Measurements from ENCODE around the gene PAX8. TPM values are rescaled to one million over a fixed set of nuclear protein-coding genes. Genes with fewer than 3 reads are reported as not detected.

The PAX8 gene
- total RNA-seq, 1 experiment from 2014 or later: 11.3 TPM

DNA sequence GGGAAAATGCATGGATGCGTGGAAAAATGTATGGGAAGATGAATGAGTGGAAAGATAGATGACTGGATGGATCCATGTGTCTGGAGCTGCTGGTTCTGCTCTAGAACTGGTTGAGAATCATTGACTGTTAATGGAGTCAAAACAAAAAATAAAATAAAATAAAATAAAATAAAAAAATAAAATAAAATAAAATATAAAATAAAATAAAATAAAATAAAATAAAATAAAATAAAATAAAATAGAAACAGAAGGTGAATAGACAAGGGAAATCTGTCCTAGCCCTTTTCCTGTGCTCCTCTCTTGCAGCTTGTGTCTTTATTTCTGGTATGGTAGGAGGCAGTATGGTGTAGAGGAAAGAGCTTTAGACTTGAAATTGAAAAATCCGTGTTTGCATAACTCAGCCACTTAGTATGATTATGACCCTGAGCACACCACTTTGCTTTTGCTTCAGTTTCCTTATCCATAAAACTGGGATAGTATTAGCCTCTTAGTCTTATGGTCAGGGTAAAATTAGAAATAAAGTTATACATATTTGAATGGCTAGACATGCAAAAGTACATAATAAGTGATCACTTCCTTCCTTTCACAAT is 54.0 kb downstream of the PAX8 start:
- no peak for DNase-seq (ENCODE audit: low read depth)

DNA sequence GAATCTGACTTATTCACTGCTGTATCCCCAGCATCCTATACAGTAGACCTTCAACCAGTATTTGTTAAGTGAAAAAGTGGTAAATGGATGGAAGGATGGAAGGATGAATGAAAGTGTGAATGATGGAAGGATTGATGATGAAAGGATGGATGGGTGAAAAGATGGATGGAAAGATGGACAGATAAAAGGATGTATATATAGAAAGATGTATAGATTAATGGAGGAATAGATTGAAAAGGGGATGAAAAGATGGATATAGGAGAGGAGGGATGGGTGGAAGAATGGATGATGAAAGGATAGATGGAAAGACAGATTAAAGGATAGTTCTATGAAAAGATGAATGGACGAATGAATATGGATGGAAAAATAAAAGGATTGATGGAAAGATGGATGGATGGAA is 54.9 kb downstream of the PAX8 start:
- no peak for DNase-seq (ENCODE audit: low read depth)

DNA sequence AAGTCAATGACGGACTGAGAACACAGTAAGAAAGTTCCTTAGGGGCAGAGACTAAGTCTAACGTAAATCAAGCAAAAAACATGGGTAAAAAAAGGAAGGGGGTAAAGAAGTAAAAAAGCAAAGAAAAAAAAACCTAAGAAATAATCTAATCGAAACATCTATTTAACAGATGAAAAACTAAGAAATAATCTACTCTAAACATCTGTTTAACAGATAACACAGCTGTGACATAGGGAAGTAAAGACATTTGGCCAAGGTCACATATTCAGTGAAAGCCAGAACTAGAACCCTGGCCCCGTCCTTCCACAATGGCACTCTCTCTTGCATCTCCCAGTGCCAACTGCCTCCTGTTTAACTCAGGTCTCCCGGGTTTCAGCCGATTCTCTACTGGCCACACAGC is 56.9 kb downstream of the PAX8 start:
- DNase-seq (ENCODE audit: low read depth): no peak

DNA sequence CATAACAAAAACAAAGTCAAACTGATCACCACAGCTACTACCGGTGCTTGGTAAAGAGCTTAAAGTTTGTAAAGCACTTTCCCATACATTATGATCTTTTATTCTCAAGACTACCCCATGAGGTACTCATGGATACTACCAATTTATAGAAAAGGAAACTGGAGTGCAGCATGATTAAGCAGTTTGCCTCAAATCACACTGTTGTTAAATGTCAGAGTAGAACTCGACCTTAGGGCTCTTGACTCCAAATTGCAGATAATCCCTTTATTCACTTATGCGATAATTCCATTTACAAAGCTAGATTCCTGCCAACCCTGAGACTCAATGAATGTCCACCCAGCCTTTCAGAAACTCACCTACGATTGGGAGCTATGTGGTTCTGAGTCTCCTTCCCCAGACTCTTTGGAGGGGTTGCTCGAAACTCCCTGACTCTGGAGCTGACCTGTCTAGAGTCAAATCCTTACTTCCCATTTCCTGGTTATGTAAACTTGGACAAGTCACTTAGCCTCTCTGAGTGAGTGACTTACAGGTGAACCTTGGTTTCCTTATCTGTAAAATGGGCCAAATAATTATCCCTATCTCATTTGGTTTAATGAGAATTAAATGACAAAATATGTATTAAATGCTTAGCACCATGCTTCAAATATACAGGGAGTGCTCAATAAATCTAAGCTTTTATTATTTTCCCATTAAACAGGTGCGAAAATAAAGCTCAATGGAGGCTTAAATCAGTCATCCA is 57.6 kb downstream of the PAX8 start:
- DNase-seq (ENCODE audit: low read depth): no peak

DNA sequence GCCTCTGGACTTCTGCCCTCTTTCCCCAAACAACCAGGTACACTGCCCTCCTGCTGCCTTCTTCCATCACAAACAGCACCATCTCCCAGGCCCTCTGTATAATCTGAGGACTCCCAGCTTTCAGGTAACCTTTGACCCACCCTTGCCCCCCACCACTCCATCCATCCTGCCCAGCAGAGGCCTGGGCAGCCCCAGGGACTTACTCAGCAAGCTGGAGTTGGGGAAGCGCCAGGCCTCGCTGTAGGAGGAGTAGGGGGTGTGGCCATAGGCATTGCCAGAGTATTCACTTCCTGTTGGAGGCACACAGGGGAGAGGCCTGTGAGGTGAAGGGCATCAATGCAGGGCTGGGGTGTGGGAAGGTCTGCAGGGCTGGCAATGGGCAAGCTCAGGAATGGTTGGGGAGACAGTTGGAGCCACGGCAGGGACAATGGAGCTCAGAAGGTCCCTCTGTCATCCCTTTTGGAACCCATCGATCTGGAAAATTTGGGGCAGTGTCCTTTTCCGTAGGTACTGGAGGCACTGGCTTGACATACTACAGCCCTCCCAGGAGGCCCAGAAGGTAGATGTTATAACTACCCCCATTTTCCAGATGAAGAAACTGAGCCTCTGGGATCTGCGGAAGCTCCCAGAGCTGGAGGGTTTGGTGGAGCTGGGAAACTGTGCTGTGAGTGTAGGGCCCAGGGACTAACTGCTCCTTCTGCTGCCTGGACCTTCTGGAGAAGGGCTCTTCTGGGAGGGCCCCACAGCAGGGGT is 58.7 kb downstream of the PAX8 start:
- peak; percentile 75 for DNase-seq (ENCODE audit: low read depth)

DNA sequence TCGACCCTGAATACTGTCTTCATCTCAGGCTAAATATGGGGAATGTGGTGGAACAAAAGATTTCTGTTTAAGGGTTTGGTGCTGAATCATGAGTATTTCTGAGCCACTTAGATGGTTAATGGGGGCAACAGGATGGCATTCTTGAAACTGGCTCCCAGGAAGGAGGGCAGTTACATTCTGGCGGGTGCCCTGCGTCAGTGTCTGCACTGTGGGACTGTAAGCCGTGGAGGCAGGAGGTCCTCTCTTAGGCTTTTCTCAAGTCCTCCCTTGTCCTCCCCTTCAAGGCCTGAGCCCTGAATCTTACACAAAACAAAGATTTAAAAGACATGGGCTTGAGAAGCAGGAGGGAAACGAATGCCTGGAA is 59.2 kb downstream of the PAX8 start:
- DNase-seq (ENCODE audit: low read depth): no peak

DNA sequence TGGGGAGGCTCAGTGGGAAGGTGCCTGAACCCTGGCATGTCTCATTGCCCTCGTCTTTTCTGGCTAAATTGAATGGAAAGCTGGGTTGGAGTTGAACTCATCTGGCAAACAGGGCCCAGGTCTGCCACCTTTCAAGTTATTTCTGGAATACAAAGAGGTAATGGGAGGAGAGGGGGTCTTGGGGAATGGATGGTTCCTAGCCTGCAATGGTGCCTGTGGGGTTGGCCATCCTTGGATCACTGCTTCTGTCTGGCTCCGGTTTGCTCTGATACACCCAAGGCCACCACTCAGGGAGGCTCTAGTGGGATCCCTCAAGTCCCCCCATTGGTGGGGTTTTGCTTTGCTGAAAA is 59.7 kb downstream of the PAX8 start:
- no peak for DNase-seq (ENCODE audit: low read depth)

DNA sequence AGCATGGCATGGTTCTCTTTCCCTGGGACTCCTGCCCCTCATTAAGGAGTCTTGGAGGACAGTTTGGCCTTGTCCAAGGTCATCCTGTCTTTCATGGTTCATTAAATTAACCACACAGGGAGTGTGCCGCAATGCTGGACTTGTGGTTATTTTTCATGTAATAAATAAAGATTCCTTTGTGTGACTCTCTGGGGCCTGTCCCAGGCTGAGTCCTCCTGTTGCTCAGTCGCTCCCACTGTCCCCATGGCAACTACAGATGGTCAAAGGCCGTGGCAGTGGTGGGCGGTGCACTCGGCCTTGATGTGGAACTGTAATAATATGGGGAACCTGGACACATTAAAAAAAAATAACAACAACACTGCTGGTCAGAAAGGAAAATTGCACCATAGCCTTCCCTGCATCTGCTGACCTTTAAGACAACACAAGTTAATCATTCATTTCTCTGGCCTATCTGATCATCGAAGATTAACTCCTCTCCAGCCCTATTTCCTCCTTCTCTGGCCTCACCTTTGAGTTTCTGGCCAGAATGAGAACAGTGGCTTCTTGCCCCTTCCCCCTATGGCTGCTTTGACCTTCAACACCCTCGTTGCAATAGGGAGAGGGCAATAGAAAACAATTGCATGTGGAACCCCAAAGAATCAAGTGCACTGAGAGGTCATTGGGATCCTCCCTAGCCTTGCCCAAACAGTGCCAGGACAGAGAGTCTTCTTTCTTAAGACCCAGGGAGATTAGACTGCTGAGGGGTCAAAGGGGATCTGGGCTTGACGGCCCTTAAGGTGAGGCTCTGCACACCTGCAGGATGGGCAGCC is 60.2 kb downstream of the PAX8 start:
- DNase-seq (ENCODE audit: low read depth): no peak

DNA sequence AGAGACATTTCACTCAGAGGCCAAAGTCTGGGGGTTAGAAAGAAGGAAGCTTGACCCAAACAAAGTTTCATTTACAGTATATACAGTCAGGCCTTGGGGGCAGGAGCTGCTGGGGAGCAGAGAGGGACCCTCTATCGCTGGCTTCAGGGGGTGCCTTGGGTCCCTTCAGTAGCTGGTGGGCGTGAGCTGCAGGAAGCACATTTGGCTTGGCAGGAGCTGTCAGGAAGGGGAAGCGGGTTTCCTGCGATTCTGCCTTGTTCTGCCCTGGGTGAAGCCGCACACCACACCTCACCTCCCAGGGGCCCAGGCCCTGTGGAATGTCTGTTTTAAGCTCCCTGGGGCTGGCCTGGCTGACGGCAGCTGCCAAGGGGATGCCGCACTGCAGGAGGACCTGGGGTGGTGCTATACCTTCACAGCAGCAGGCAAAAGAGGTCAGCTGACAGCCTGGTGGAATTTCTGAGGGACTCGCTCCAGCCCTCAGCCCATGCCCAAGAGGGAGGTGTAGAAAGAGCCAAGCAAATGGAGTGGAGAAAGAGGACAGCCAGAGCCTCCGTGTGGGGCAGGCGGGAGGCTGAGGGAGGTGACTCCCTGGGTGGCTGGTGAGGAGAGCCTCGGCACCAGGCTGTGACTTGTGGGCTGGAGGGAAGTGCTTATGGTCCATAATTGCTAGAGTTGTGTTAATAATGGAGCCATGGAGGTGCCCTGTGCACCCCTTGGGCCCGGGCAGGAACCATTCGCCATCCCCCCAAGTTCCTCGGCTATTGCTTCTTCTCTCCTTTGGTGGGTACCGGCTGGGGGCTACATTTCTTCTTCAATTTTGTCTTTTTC is 61.1 kb downstream of the PAX8 start:
- no peak for DNase-seq (ENCODE audit: low read depth)

DNA sequence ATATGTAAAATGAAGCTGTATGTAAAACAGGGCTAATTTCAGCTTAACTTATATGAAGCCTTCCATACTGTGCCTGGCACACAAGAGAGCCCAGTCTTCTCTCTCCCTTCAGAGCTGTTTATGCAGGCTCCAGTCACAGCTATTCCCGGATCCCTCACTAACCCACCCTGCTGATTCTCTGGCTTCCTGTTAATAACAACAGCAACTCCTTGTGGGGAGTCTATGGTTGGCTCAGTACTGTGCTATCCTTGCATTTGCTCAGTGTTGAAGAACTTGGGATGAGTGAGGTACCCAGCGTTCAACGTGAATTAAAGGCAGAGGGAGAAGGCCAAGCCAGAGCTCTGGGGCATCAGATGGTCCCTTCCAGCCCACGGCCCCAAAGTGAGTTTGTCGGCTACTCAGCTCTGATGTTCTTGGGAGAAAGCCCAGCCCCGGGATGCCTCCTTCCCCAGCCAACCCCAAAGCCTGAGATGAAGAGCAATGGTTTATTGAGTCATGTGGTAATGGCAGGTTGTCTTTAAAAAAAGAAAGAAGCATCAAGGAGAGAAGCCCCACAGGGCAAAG is 61.7 kb downstream of the PAX8 start:
- DNase-seq (ENCODE audit: low read depth): no peak

DNA sequence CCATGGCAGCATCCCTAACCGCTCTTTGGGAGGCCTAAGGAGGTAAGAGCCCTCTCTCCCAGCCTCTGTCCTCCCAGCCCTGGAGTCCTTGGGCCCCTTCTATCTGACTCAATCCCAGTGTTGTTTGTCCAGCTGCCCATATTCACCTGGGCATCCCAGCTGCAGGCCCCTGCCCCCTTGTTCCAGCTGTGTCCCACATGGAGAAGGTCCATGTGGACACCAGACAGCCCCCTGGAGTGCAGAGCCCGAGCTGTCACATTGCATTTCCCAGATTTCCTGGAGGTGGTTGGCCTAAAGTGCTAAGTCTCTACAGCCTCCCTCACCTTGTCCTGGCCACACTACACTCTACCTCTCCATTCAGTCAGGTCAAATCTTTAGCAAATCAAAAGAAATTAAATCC is 62.4 kb downstream of the PAX8 start:
- DNase-seq (ENCODE audit: low read depth): no peak

DNA sequence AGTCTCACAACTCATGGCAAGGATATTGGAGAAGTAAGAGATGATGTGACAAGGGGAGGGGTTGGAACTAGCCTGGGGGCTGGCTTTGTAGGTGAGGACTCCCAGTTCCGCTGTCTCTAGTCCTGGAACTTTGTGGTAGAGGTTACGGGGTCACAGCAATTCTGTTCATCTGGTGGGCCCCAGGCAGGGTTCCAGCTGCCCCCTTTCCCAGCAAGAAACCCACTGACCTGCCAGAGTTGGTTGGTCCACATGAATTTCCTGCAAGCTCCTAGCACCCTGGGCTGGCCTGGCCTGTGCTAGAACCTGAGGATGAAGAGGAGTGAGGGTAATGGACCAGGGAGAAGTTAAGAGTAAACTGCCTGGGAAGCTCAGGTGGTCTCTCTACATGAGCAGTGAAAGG is 63.7 kb downstream of the PAX8 start:
- no peak for DNase-seq (ENCODE audit: low read depth)

DNA sequence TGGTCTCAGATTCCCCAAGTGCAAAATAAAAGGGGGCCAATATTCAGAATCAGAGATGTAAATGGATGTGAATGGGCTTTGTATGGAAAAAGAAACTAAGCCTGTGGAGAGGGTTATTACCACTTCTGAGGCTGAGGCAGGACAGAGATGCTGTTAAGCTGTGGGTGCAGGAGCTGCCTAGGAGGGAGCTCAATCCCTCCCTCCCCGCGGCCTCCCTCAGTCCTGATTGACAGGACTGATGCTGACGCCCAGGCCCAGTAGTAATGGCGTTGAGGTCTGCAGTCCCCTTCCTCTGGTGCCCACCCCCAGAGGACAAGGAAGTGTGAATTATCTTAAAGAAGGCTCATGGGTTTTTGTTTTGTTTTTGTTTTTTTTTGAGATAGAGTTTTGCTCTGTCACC is 64.6 kb downstream of the PAX8 start:
- no peak for DNase-seq (ENCODE audit: low read depth)

DNA sequence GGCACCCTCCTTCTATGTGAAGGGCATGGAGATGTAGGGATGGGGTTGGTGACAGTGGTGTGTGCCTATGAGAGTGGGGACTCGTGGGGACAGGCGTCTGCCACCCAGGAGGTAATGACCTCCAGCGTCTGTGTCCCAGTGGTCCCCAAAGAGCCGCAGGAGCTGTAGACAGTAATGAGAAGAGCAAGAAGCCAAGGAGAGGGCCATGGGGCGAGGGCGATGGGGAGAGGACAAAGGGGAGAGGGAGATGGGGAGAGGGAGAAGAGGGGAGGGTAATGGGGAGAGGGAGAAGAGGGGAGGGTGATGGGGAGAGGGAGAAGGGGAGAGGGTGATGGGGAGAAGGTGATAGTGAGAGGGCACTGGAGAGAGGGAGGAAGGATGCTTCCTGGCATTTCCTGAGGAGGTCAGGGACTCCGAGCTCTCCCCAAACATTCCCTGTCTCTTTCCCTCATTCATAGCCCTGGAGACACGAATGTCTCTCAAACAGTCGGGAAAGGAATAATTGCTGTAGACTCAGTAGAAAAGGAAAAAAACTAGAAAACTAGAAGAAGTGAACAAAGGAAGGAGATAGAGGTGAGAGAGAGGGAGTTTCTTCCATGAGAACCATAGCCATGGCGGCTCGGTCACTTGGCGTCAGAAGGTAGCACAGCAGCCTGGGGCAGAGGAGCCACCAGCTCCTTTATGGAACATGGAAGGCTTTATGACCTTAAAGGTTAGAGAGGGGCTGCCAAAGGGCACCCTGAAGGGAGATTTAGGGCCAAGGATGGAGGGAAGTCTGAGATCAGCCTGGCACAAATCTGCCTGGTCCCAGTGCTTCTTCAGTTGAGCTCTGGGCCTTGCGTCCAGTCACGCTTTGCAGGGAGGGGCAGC is 65.4 kb downstream of the PAX8 start:
- no peak for DNase-seq (ENCODE audit: low read depth)

DNA sequence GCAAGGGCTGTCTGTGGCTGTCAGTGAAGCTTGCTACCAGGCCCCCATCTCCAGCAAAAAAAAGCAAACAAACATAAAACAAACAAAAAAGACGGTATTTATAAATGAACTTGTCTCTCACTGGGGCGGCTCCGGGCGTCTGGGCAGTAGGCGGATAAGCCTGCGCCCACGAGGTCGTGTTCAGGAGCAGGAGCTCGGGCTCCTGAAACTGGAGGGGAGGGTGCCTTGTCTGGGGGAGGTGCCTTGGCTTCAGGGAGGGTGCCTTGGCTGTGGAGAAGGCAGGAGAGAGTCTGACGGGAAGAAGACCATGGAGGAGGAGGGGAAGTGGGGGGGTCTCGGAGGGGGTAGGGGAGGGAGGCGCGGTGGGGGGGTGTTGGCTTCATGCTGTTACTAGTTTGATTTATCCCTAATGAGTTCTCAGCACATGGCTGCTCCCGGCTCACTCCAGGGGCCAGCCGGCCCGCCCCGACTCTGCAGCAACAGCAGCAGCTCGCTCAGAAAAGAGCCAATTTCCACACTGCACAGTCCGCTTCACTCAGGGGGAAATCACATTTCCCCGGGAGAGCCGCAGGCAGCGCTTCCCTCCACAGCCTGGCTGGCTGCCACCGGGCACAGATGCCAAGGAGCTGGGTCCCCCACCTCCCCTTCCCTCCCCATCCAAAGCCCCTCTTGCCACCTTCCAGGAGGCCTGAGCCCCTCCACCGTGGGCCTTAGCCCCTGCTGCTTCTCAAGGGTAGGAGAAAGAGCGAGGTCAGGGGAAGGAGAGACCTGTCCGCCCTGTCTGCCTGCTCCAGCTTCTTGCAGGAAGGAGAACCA is 66.3 kb downstream of the PAX8 start:
- no peak for DNase-seq (ENCODE audit: low read depth)

DNA sequence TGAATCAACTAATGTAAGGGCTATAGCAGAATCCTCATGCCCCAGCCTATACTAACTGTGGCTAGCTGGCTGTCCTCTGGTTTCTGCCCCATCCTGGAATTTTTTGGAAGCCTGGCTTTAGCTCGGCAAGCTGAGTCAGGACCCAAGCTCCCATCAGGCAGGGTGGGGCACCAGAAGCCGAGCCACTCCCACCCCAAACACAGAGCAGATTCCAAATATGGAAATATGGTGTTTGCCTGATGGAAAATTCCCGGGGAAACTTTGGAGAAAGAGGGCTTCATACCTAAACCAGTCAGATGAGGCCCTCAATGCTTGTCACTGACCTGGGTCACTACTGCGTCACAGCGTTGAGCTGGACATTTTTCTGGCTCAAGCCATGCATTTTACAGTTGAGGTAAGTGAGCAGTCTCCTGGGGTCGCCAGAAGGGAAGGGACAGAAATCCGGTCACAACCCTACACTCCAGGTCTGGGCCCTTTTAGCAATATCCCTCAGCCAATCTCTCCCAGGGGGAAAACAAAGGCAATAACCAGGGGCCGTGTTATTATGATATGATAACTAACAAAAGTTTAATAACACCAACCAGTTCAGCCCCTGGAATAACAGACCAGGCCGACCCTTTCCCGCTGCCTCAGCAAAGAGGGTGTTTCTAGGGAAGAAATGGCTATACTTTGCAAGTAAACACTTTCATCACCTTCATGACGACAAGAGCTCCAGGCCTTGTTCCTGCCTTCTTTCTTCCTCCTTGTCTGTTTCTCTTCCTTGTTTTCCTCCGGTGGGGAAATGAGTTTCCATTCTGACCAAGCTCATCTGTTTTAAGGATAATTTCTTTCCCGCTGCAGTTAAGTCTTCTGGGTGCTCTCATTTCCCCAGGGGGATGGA is 67.3 kb downstream of the PAX8 start:
- DNase-seq (ENCODE audit: low read depth): peak; percentile 74

DNA sequence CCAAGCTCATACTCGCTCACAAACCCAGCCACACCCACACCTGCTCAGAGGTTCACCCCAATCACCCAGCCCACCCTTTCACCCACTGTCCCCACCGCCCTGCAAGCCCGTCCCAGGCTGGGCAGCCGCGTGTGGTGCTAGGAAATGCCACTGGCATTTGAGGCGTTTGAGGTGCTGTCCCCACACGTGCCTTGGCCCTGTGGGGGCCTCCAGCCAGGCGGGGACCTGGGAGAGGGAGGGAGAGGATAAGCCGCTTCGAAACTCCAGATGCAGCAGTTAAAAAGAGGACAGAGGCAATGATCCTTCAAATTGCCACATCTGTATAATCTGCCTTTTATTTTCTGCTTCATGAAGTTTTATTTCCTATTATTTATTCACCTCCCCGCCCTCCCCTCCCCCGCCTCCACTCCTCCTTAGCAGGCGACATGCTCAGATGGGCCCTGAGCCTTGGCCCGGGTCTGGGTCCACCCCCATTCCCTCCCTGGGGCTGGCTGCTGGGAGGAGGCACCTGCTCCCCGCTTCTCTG is 69.0 kb downstream of the PAX8 start:
- DNase-seq (ENCODE audit: low read depth): no peak

Data from HT1080 (cell line).